ENCODE data around the gene ELAVL4. TPM values are rescaled to one million over a fixed set of nuclear protein-coding genes. Genes with fewer than 3 reads are reported as not detected.
A peak's percentile ranks its signal among the peaks of the same experiment; 100 is the strongest.

Gene ELAVL4
- polyA plus RNA-seq, 3 donors: not detected

DNA sequence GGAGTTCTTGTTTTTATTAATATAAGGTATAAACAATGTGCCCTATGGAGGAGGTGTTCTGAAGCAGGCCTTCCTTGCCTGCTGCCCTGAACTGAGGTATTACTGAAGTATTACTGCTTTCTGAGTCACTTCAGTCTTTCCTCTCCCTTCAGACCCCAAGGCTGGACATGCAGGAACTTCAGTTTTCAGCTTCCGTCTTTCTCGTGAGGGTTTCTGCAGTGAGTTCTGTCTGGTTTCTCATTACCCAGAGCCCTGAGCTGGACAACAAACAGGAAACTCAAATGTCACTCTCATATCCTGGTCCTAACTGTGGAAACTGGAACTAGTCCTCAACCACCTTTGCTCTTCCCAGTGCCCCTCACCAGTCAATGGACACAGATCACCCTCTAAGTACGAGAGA lies 46.8 kb downstream of the ELAVL4 start:
- peaks cover 0 to 3% (median 0%) of the 10 kb centered on the region in 3 donors for H3K27me3 Mint-ChIP-seq (ENCODE audit: low read depth in 3 of 3)
- Histone ChIP-seq H3K4me2 (replicated peaks; ENCODE audit: extremely low read depth, low read length, poor library complexity, severe bottlenecking) (no peak overlapping the region), H3K9ac (ENCODE audit: insufficient read depth, low read length, poor library complexity, severe bottlenecking) (no peak overlapping the region), H3K9me3 (replicated peaks in 1 of 2; ENCODE audit: control insufficient read depth in 1 of 2, insufficient read depth in 1 of 2, low read length in 2 of 2) (no peaks in the 10 kb centered on the region), H4K20me1 (ENCODE audit: insufficient read depth, low read length) (no peaks in the 10 kb centered on the region), H3K36me3 (replicated peaks in 1 of 2; ENCODE audit: control insufficient read depth in 1 of 2, insufficient read depth in 2 of 2, low read length in 2 of 2) (no peaks in the 10 kb centered on the region), H3K4me3 (replicated peaks in 1 of 3; ENCODE audit: low read depth in 2 of 3, low read length in 3 of 3) (no peak overlapping the region), H3K27me3 (ENCODE audit: control insufficient read depth in 2 of 2, insufficient read depth in 2 of 2, low read length in 2 of 2) (no peaks in the 10 kb centered on the region), H3K27ac (ENCODE audit: low read depth in 1 of 2, low read length in 2 of 2) (no peak overlapping the region), H3K4me1 (ENCODE audit: control insufficient read depth in 1 of 2, insufficient read depth in 2 of 2, low read length in 2 of 2) (peaks cover 0 to 8% of the 10 kb centered on the region in 2 donors), H2AFZ (ENCODE audit: insufficient read depth, low read depth, low read length, poor library complexity, severe bottlenecking) (no peak overlapping the region), H3K79me2 (ENCODE audit: insufficient read depth, low read length) (no peaks in the 10 kb centered on the region)
- no peaks in the 10 kb centered on the region for H3K36me3 Mint-ChIP-seq
- TF ChIP-seq, protein P1, sequence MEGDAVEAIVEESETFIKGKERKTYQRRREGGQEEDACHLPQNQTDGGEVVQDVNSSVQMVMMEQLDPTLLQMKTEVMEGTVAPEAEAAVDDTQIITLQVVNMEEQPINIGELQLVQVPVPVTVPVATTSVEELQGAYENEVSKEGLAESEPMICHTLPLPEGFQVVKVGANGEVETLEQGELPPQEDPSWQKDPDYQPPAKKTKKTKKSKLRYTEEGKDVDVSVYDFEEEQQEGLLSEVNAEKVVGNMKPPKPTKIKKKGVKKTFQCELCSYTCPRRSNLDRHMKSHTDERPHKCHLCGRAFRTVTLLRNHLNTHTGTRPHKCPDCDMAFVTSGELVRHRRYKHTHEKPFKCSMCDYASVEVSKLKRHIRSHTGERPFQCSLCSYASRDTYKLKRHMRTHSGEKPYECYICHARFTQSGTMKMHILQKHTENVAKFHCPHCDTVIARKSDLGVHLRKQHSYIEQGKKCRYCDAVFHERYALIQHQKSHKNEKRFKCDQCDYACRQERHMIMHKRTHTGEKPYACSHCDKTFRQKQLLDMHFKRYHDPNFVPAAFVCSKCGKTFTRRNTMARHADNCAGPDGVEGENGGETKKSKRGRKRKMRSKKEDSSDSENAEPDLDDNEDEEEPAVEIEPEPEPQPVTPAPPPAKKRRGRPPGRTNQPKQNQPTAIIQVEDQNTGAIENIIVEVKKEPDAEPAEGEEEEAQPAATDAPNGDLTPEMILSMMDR (IDR thresholded peaks at IDR 0.05): no peak
- no peaks in the 10 kb centered on the region for H3K9me3 Mint-ChIP-seq
- peaks cover 9% of the 10 kb centered on the region for H3K4me1 Mint-ChIP-seq
- intact Hi-C loops (cut with micrococcal nuclease): no loop called here
- no peak overlapping the region for H3K4me3 Mint-ChIP-seq
- DNase-seq: peak in 1 of 3 donors; percentile 8
- 22% methylated on average over 3 of the region's 3 CpGs for WGBS (ENCODE audit: insufficient coverage)
- H3K27ac Mint-ChIP-seq: no peak overlapping the region

DNA sequence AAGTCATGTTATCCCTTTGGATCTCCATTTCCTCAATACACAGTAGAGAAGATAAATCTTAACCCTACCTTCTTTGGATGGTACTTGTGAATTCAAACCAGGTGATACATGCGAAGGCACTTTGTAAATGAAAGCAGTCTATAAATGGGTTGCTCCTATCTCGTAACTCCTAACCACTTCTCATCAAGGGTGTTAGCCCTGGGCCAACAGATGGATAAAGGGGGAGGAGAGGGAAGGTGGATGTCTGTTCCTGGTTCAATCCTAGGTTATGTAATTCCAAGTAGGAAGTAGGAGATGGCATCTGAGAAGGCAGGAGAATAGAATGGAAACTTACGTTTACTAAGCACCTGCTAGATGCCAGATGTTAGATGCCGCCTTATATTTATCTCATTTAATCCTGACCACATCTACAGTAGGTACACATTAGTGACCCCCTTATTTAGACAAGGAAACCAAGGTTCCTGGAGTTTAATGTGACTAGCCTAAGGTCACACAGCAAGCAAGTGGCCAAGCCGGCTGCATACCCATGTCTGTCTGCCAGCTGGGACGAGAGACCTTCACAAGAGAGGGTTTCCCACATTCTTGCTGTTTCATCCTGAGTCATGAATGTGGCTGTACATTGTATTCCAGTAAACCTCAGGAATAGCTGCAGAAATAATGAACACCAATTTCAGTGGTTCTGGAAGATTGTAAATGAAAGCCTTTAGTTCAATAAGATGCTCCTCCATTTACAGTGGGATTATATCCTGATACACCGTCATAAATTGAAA lies 47.7 kb downstream of the ELAVL4 start:
- H3K9ac ChIP-seq (ENCODE audit: insufficient read depth, low read length, poor library complexity, severe bottlenecking): no peak overlapping the region
- no peak overlapping the region for H3K4me2 ChIP-seq (replicated peaks; ENCODE audit: extremely low read depth, low read length, poor library complexity, severe bottlenecking)
- no peaks in the 10 kb centered on the region for H4K20me1 ChIP-seq (ENCODE audit: insufficient read depth, low read length)
- DNase-seq: no peak
- intact Hi-C loops (cut with micrococcal nuclease): no loop called here
- 50% methylated on average over 3 of the region's 7 CpGs for WGBS (ENCODE audit: insufficient coverage)
- no peaks in the 10 kb centered on the region for H3K27me3 ChIP-seq (ENCODE audit: control insufficient read depth in 2 of 2, insufficient read depth in 2 of 2, low read length in 2 of 2)
- Mint-ChIP-seq H3K4me3 (no peak overlapping the region), H3K27me3 (ENCODE audit: low read depth in 3 of 3) (peaks cover 0 to 3% (median 0%) of the 10 kb centered on the region in 3 donors), H3K9me3 (no peaks in the 10 kb centered on the region), H3K4me1 (peaks cover 9% of the 10 kb centered on the region), H3K27ac (no peak overlapping the region), H3K36me3 (no peaks in the 10 kb centered on the region)
- no peaks in the 10 kb centered on the region for H3K79me2 ChIP-seq (ENCODE audit: insufficient read depth, low read length)
- no peak overlapping the region for H3K27ac ChIP-seq (ENCODE audit: low read depth in 1 of 2, low read length in 2 of 2)
- H3K36me3 ChIP-seq (replicated peaks in 1 of 2; ENCODE audit: control insufficient read depth in 1 of 2, insufficient read depth in 2 of 2, low read length in 2 of 2): no peaks in the 10 kb centered on the region
- H3K9me3 ChIP-seq (replicated peaks in 1 of 2; ENCODE audit: control insufficient read depth in 1 of 2, insufficient read depth in 1 of 2, low read length in 2 of 2): no peaks in the 10 kb centered on the region
- H2AFZ ChIP-seq (ENCODE audit: insufficient read depth, low read depth, low read length, poor library complexity, severe bottlenecking): no peak overlapping the region
- no peak overlapping the region for H3K4me3 ChIP-seq (replicated peaks in 1 of 3; ENCODE audit: low read depth in 2 of 3, low read length in 3 of 3)
- TF ChIP-seq, protein P1 (IDR thresholded peaks at IDR 0.05): no peak
- H3K4me1 ChIP-seq (ENCODE audit: control insufficient read depth in 1 of 2, insufficient read depth in 2 of 2, low read length in 2 of 2): peaks cover 0 to 8% of the 10 kb centered on the region in 2 donors

Data from CD14-positive monocyte (primary cell).